H9 (cell line): ENCODE measurements around the gene FOSL2. TPM values are rescaled to one million over a fixed set of nuclear protein-coding genes. Genes with fewer than 3 reads are reported as not detected.

Source experiments
- DNase-seq: peaks from one replicate; pipeline ENCODE4 v3.0.0-alpha.2; 2017
- H2AFZ ChIP-seq: one replicate; pipeline ENCODE4 v1.6.1; 2013; ENCODE audit warnings: mild to moderate bottlenecking, low read length, control low read depth, moderate library complexity
- H2AK5ac ChIP-seq: 2 replicates; pipeline ENCODE4 v1.6.1; 2013; ENCODE audit warnings: low read length, control low read depth, mixed read lengths; ENCODE audit not compliant: insufficient read length
- H2BK120ac ChIP-seq: one replicate; pipeline ENCODE4 v1.6.1; 2013; ENCODE audit warnings: low read depth, mild to moderate bottlenecking, low read length, control low read depth, inconsistent platforms; ENCODE audit not compliant: poor library complexity, severe bottlenecking
- H2BK12ac ChIP-seq: 2 replicates; pipeline ENCODE4 v1.6.1; 2013; ENCODE audit warnings: low read length, control low read depth, mixed read lengths, low read depth; ENCODE audit not compliant: insufficient read length
- H2BK15ac ChIP-seq: 2 replicates; pipeline ENCODE4 v1.6.1; 2013; ENCODE audit warnings: low read depth, low read length, control low read depth
- H2BK20ac ChIP-seq: one replicate; pipeline ENCODE4 v1.6.1; 2013; ENCODE audit warnings: low read depth, mild to moderate bottlenecking, low read length, control low read depth, inconsistent platforms; ENCODE audit not compliant: poor library complexity, severe bottlenecking
- H2BK5ac ChIP-seq: 2 replicates; pipeline ENCODE4 v1.6.1; 2013; ENCODE audit warnings: low read length, control low read depth, mixed read lengths; ENCODE audit not compliant: insufficient read length
- H3K14ac ChIP-seq: 2 replicates; pipeline ENCODE4 v1.6.1; 2013; ENCODE audit warnings: low read length, control low read depth; ENCODE audit not compliant: insufficient read depth
- H3K18ac ChIP-seq: 2 replicates; pipeline ENCODE4 v1.6.1; 2013; ENCODE audit warnings: low read depth, mild to moderate bottlenecking, mixed read lengths, low read length, control low read depth; ENCODE audit not compliant: insufficient read length
- H3K23ac ChIP-seq: 2 replicates; pipeline ENCODE4 v1.6.1; 2013; ENCODE audit warnings: low read length, control low read depth, mixed read lengths, low read depth; ENCODE audit not compliant: insufficient read length
- H3K23me2 ChIP-seq: 2 replicates; pipeline ENCODE4 v1.6.1; 2013; ENCODE audit warnings: low read depth, mild to moderate bottlenecking, mixed read lengths, low read length, control low read depth; ENCODE audit not compliant: insufficient read length, poor library complexity, severe bottlenecking
- H3K27ac ChIP-seq: 2 replicates; pipeline ENCODE4 v1.5.1; 2013; ENCODE audit warnings: low read length, control low read depth, mixed read lengths, low read depth; ENCODE audit not compliant: insufficient read length
- H3K27me3 ChIP-seq: 2 replicates; pipeline ENCODE4 v1.6.1; 2013; ENCODE audit warnings: low read length, control low read depth, inconsistent platforms; ENCODE audit not compliant: insufficient read depth
- H3K4ac ChIP-seq: 2 replicates; pipeline ENCODE4 v1.6.1; 2013; ENCODE audit warnings: low read depth, mild to moderate bottlenecking, control low read depth, inconsistent platforms, low read length, moderate library complexity
- H3K4me1 ChIP-seq: 2 replicates; pipeline ENCODE4 v1.6.1; 2013; ENCODE audit warnings: low read length, control low read depth, inconsistent platforms; ENCODE audit not compliant: insufficient read depth
- H3K4me2 ChIP-seq: 2 replicates; pipeline ENCODE4 v1.6.1; 2013; ENCODE audit warnings: low read length, control low read depth, mixed read lengths; ENCODE audit not compliant: insufficient read length, insufficient read depth
- H3K56ac ChIP-seq: 2 replicates; pipeline ENCODE4 v1.6.1; 2013; ENCODE audit warnings: low read depth, mild to moderate bottlenecking, mixed read lengths, low read length, control low read depth; ENCODE audit not compliant: insufficient read length
- H3K79me1 ChIP-seq: 2 replicates; pipeline ENCODE4 v1.6.1; 2013; ENCODE audit warnings: low read depth, mild to moderate bottlenecking, moderate library complexity, low read length, control low read depth, inconsistent platforms; ENCODE audit not compliant: insufficient read depth, poor library complexity, severe bottlenecking
- H3K79me2 ChIP-seq: 2 replicates; pipeline ENCODE4 v1.6.1; 2013; ENCODE audit warnings: low read length, control low read depth, inconsistent platforms; ENCODE audit not compliant: insufficient read depth
- H3K9ac ChIP-seq: 2 replicates; pipeline ENCODE4 v1.6.1; 2013; ENCODE audit warnings: low read length, control low read depth, mixed read lengths; ENCODE audit not compliant: insufficient read length; ENCODE audit errors: extremely low read depth
- H3K9me3 ChIP-seq: one replicate; pipeline ENCODE4 v1.6.1; 2013; ENCODE audit warnings: low read depth, low read length, inconsistent platforms; ENCODE audit not compliant: control insufficient read depth
- H3T11ph ChIP-seq: one replicate; pipeline ENCODE4 v1.6.1; 2013; ENCODE audit warnings: mild to moderate bottlenecking, low read length, control low read depth, inconsistent platforms
- H4K20me1 ChIP-seq: one replicate; pipeline ENCODE4 v1.6.1; 2013; ENCODE audit not compliant: control insufficient read depth, insufficient read length, insufficient read depth
- H4K5ac ChIP-seq: 2 replicates; pipeline ENCODE4 v1.6.1; 2013; ENCODE audit warnings: low read depth, mild to moderate bottlenecking, mixed read lengths, low read length, control low read depth; ENCODE audit not compliant: insufficient read length
- H4K8ac ChIP-seq: replicated peaks from 2 replicates; pipeline ENCODE4 v1.6.1; 2013; ENCODE audit warnings: low read length, control low read depth, mixed read lengths, low read depth; ENCODE audit not compliant: insufficient read length
- H4K91ac ChIP-seq: 2 replicates; pipeline ENCODE4 v1.6.1; 2013; ENCODE audit warnings: low read depth, mild to moderate bottlenecking, moderate library complexity, mixed read lengths, low read length, control low read depth; ENCODE audit not compliant: insufficient read length
- H3K27ac Mint-ChIP-seq, 3 experiments: 2 replicates in 2 of 3; 3 replicates in 1 of 3; pipeline ENCODE4 v1.8.0; 2020 to 2021; ENCODE audit warnings: mixed read lengths in 3 of 3, mild to moderate bottlenecking in 1 of 3, moderate library complexity in 1 of 3
- H3K27me3 Mint-ChIP-seq: 2 replicates; pipeline ENCODE4 v1.8.0; 2021; ENCODE audit warnings: low read depth, mild to moderate bottlenecking, moderate library complexity, mixed read lengths
- H3K36me3 Mint-ChIP-seq, 3 experiments: 2 replicates in 2 of 3; 3 replicates in 1 of 3; pipeline ENCODE4 v1.8.0; 2020 to 2021; ENCODE audit warnings: low read depth in 3 of 3, mixed read lengths in 3 of 3; ENCODE audit not compliant: insufficient read depth in 1 of 3
- H3K4me1 Mint-ChIP-seq, 2 experiments: 2 replicates each; pipeline ENCODE4 v1.8.0; 2020; ENCODE audit warnings: mixed read lengths in 2 of 2
- H3K4me3 Mint-ChIP-seq, 2 experiments: 2 replicates in 1 of 2; 3 replicates in 1 of 2; pipeline ENCODE4 v1.8.0; 2020 to 2021; ENCODE audit warnings: mild to moderate bottlenecking in 2 of 2, mixed read lengths in 2 of 2, moderate library complexity in 1 of 2
- H3K9me3 Mint-ChIP-seq, 2 experiments: 2 replicates in 1 of 2; 3 replicates in 1 of 2; pipeline ENCODE4 v1.8.0; 2020; ENCODE audit warnings: mild to moderate bottlenecking in 2 of 2, mixed read lengths in 2 of 2, moderate library complexity in 1 of 2
- WGBS: extraction: QIAGEN DNeasy Blood & Tissue Kit; methylation state at CpG from one replicate; pipeline ENCODE4 v1.1.7; 2013; ENCODE audit warnings: missing lambda C conversion rate, low lambda C conversion rate, mixed read lengths; ENCODE audit not compliant: insufficient read length; ENCODE audit errors: extremely low coverage; 5-methylcytosine and 5-hydroxymethylcytosine counted together
- total RNA-seq: library from RNA; stranded (reverse); gene quantifications from 2 replicates; pipeline ENCODE4 v1.2.1, GENCODE V29; 2021
- TF ChIP-seq, protein P1 (sequence below): fragments of 200-600 bp; sonication (generic); conservative IDR thresholded peaks from 3 replicates; pipeline ENCODE4 v1.8.0; 2021; ENCODE audit warnings: antibody characterized with exemption, mild to moderate bottlenecking

Gene FOSL2
- total RNA-seq, 1 experiment from 2014 or later = 7.4 TPM

DNA sequence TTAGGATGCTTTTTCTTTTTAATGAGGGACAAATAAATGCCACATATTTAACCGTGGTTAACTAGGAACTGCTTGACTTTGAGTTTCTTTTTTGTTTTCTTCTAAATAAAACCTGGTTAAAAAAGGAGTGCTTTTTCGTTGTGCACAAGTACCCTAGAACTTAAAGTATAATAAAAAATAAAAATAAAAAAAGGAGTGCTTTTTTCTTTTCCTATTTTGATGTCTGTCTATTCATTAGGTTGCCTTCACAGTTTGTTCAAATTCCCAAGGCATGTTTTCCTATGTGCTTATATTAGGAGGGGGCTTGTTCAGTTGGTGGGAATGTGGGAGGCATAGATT, 4.4 kb downstream of the FOSL2 start:
- H3K14ac ChIP-seq = no peak overlapping the region
- H3K23ac ChIP-seq = no peak overlapping the region
- no peak overlapping the region for H2AK5ac ChIP-seq
- no peaks in the 10 kb centered on the region for H3K4me1 ChIP-seq
- no peak overlapping the region for H3T11ph ChIP-seq
- H3K27me3 ChIP-seq = peaks cover 17% of the 10 kb centered on the region; the same call in 1 of the 2 replicates
- H3K4me1 Mint-ChIP-seq = peaks cover 17 to 18% of the 10 kb centered on the region in 2 experiments
- no peak overlapping the region for H2BK120ac ChIP-seq
- H4K8ac ChIP-seq = no peak overlapping the region
- H3K4ac ChIP-seq = no peak overlapping the region
- no peaks in the 10 kb centered on the region for H3K9me3 ChIP-seq
- H3K27me3 Mint-ChIP-seq = peaks cover 4% of the 10 kb centered on the region
- H2BK15ac ChIP-seq = no peak overlapping the region
- no peak overlapping the region for H2BK20ac ChIP-seq
- no peaks in the 10 kb centered on the region for H3K9me3 Mint-ChIP-seq
- no peak overlapping the region for H2BK12ac ChIP-seq
- no peak overlapping the region for H3K18ac ChIP-seq
- no peak overlapping the region for H3K4me3 Mint-ChIP-seq
- H3K79me1 ChIP-seq = no peaks in the 10 kb centered on the region
- H3K9ac ChIP-seq = no peak overlapping the region
- no peak overlapping the region for H2AFZ ChIP-seq
- H3K27ac ChIP-seq = no peak overlapping the region
- no peaks in the 10 kb centered on the region for H3K36me3 Mint-ChIP-seq
- TF ChIP-seq, protein P1, sequence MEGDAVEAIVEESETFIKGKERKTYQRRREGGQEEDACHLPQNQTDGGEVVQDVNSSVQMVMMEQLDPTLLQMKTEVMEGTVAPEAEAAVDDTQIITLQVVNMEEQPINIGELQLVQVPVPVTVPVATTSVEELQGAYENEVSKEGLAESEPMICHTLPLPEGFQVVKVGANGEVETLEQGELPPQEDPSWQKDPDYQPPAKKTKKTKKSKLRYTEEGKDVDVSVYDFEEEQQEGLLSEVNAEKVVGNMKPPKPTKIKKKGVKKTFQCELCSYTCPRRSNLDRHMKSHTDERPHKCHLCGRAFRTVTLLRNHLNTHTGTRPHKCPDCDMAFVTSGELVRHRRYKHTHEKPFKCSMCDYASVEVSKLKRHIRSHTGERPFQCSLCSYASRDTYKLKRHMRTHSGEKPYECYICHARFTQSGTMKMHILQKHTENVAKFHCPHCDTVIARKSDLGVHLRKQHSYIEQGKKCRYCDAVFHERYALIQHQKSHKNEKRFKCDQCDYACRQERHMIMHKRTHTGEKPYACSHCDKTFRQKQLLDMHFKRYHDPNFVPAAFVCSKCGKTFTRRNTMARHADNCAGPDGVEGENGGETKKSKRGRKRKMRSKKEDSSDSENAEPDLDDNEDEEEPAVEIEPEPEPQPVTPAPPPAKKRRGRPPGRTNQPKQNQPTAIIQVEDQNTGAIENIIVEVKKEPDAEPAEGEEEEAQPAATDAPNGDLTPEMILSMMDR = no peak
- DNase-seq = no peak
- no CpG with 5 or more reads among the region's 2 CpGs for WGBS
- no peak overlapping the region for H3K4me2 ChIP-seq
- H3K79me2 ChIP-seq = no peaks in the 10 kb centered on the region
- H3K56ac ChIP-seq = no peak overlapping the region
- no peak overlapping the region for H3K27ac Mint-ChIP-seq
- H3K23me2 ChIP-seq = peaks cover 9% of the 10 kb centered on the region
- no peak overlapping the region for H4K5ac ChIP-seq
- H4K91ac ChIP-seq = no peak overlapping the region
- no peaks in the 10 kb centered on the region for H4K20me1 ChIP-seq
- no peak overlapping the region for H2BK5ac ChIP-seq
